CD4-positive, alpha-beta T cell treated with Interleukin-17A for 1 hour (primary cell): ENCODE data around the gene ARAP1.

ENCODE experiments used
- DNase-seq: peaks from one replicate; pipeline ENCODE4 v3.0.0-alpha.2; 2020

The ARAP1 gene

GRCh38 chr11:72655896-72656464, 96.2 kb downstream of the ARAP1 start:
- DNase-seq, result no peak

DNA sequence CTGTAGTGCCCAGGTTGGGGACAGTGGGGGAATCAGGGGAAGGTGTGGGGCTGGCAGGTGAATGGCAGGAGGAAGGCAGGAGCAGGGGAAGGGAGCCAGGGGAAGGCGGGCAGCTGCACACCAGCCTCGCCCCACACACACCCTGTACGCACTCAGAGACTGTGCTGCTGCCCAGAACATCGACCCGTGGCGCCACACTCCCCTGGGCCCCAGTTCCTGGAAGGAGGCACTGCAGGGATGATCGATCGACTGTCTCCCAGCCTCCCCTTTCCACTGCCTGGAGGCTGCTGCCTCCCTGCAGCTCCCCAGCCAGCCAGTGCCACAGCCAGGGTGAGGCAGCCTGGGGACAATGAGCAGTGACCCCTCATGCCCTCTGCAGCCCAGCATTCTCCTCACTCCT, 97.2 kb downstream of the ARAP1 start:
- no peak for DNase-seq

DNA sequence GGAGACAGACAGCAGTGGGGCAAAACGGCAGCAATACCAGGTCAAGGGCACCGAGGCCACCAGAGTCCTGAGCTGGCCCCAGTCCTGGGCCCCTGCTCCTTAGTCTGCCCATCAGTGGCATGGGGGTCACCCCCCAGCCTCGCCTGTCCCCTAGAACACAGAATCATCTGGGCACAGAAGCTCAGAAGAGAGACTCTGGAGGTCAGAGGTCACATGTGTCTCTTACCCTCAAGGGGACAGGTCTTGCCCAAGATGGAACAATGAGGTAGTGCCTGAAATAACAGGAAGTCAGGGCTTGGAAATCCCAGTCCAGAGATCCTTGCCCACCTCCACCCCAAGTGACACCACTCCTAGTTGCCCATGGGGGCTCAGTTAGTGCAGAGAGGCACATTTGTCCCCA, 98.6 kb downstream of the ARAP1 start:
- no peak for DNase-seq

GRCh38 chr11:72652873-72653630, 99.2 kb downstream of the ARAP1 start:
- DNase-seq, result no peak

DNA sequence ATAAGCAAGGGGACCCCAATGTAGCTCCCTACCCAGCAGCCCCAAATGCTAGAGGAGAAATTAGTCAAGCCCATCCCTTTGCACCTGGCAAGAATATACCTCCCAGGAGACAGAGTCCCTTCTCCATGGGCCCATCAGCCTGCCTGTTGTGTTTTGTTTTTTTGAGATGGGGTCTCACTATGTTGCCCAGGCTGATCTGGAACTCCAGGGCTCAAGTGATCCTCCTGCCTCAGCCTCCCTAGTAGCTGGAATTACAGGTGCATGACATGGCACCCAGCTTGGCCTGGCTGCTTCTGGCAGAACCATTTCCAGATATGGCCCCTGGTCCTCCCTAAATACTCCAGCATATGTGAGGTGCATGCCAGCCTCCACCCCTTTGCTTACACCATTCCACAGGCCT, 100.1 kb downstream of the ARAP1 start:
- no peak for DNase-seq

DNA sequence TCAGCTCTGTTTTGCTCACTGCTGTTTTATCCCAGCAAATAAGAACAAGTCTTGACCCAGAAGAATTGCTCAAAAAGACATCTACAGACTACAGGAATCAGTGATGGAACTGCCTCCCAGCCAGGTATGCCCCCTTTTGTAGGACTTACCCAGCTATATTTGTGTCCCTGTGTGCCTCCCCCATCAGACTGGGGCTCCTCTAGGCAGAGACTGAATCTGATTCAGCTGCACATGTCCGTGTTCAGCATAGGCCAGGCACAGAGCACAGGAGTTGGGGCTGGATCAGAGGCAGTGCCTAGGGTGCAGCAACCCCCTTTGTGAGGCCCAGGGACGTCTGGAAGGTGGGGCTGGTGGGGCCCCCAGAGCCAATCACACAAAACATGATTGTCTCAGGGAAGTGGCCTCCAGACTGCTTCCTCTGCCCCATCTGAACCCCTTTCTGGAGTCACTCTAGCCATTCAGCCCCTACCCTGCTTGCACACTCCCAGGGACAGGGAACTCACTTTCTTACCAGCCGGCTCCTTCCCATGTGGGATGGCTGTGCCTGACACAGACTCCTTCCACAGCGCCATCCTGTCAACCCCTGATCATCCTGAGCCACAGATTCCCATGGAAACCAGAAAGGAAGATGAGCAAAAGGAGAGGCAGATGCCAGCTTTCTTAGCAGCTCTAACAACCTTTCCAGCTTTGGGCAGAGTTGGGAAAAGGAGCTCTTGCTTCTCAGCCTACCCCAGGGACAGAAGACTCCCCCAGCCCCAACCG, 102.8 kb downstream of the ARAP1 start:
- no peak for DNase-seq

GRCh38 chr11:72648384-72649136, 103.6 kb downstream of the ARAP1 start:
- no peak for DNase-seq

GRCh38 chr11:72647882-72648281, 104.3 kb downstream of the ARAP1 start:
- no peak for DNase-seq

- no peak for DNase-seq
Measured at GRCh38 chr11:72646472-72646871, 105.7 kb downstream of the ARAP1 start.

- DNase-seq, result no peak
Measured at GRCh38 chr11:72646024-72646423, 106.2 kb downstream of the ARAP1 start.

GRCh38 chr11:72643547-72643946, 108.7 kb downstream of the ARAP1 start:
- DNase-seq, result no peak

DNA sequence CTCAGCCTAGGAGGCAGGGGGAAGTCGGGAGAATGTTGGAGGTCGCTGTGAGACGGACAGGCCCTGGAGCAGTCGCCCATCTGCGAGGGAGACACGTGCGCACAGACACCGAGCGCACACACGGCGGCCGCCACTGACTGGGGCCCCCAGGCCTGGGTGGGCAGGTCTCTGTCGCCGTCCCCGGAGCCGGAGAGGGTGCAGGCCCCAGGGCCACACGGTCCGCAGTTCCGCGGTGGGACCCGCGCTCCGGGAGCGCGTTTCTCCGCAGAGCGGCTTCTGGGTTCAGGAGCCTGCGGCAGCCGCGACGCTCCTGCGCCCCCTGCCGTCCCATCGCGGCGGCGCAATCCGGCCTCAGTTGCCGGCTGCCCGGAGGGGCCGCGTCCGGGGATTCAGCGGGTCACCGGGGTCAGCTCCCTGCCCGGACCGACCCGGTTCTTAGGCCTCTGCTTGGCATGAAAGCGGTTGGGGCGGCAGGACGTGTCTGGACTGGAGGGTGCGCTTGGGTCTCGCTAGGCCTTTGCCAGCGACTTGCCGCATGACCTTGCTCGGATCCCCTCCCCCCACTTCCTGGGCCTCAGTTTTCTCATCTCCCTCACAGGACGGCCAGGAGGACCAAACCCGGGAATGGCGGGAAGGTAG, 109.2 kb downstream of the ARAP1 start:
- peak; percentile 56 for DNase-seq

GRCh38 chr11:72642043-72642883, 109.9 kb downstream of the ARAP1 start:
- peak; percentile 4 for DNase-seq

- DNase-seq, result no peak
Measured at GRCh38 chr11:72641522-72642042, 110.6 kb downstream of the ARAP1 start.

GRCh38 chr11:72639502-72640375, 112.5 kb downstream of the ARAP1 start:
- no peak for DNase-seq

GRCh38 chr11:72637926-72638325, 114.3 kb downstream of the ARAP1 start:
- DNase-seq, result no peak

DNA sequence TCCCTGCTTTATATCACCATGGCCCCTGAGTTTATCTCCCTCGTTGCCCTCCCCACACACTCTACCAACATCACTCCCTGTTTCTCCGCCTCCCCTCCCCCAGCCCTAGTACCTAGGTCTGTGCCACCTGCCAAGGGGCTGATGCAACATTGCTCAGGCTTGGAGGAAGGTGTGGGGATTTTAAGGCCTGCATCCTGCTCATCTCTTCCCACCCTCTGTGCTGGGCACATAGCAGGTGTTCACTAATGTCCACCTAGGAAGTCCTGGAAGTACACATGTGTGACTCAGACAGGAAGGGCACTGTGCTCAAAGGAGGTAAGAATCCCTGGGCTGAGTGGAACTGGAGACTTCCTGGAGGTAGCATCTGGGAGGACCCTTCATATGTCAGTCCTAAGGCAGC, 115.0 kb downstream of the ARAP1 start:
- no peak for DNase-seq

- no peak for DNase-seq
Measured at GRCh38 chr11:72636376-72636775, 115.8 kb downstream of the ARAP1 start.

GRCh38 chr11:72635933-72636332, 116.3 kb downstream of the ARAP1 start:
- no peak for DNase-seq

DNA sequence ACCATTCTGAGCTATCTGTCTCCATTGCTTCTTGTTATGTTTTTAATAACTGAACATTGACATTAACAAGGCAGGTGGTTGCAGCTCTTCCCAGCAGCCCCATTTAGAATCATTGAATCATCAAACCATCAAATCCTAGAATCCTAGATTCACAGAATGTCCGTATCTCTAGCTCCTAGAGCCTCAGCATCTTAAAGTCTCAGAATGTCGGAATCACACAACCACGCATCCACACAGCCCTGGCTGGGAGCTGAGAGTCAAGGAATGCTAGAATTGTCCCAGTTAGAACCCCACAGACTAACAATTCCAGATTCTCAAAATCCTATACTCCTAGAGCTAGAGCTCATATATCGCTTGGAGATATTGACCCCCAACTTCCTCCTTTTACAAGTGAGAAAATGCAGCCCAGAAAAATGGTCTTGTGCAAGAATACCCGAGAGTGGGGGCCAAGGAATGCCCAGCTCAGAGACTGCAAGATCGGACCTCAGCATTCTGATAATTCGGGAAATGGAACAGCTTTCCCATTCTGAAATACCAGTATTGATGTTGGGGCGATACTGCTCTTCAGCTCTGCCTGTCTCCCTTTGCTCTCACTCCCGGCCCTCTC, 116.8 kb downstream of the ARAP1 start:
- no peak for DNase-seq
